Astrocyte (in vitro differentiated cells and primary cell): Measurements from ENCODE around the gene SPOCK2. TPM values are rescaled to one million over a fixed set of nuclear protein-coding genes. Genes with fewer than 3 reads are reported as not detected.

Experiments used
- DNase-seq: peaks from one replicate; pipeline ENCODE4 v3.0.0-alpha.2; 2010; ENCODE audit warnings: low read depth
- FAIRE-seq: peaks from 2 replicates; lab custom pipeline; 2011; peaks lifted over from hg19 to GRCh38; lab: Jason Lieb, UNC
- H2AFZ ChIP-seq: 2 replicates; pipeline ENCODE4 v1.6.0; 2012; ENCODE audit warnings: low read depth, low read length, inconsistent platforms
- H3K27ac ChIP-seq: 2 replicates; pipeline ENCODE4 v1.5.1; 2011; ENCODE audit warnings: low read depth, low read length, inconsistent platforms
- H3K27me3 ChIP-seq: 2 replicates; pipeline ENCODE4 v1.6.0; 2011; ENCODE audit warnings: low read length, inconsistent platforms; ENCODE audit not compliant: insufficient read depth
- H3K36me3 ChIP-seq: 2 replicates; pipeline ENCODE4 v1.5.1; 2011; ENCODE audit warnings: low read length, inconsistent platforms; ENCODE audit not compliant: insufficient read depth
- H3K4me1 ChIP-seq: 2 replicates; pipeline ENCODE4 v1.5.1; 2011; ENCODE audit warnings: low read length, inconsistent platforms; ENCODE audit not compliant: insufficient read depth
- H3K4me2 ChIP-seq: 2 replicates; pipeline ENCODE4 v1.6.0; 2012; ENCODE audit warnings: low read length, inconsistent platforms
- H3K4me3 ChIP-seq: 2 replicates; pipeline ENCODE4 v1.5.1; 2011; ENCODE audit warnings: low read depth, mild to moderate bottlenecking, low read length, inconsistent platforms; ENCODE audit not compliant: insufficient read depth
- H3K79me2 ChIP-seq: 2 replicates; pipeline ENCODE4 v1.6.0; 2012; ENCODE audit warnings: mild to moderate bottlenecking, low read length, inconsistent platforms; ENCODE audit not compliant: insufficient read depth
- H3K9ac ChIP-seq: 2 replicates; pipeline ENCODE4 v1.6.0; 2012; ENCODE audit warnings: mild to moderate bottlenecking, low read length, inconsistent platforms
- H3K9me3 ChIP-seq: 2 replicates; pipeline ENCODE4 v1.5.1; 2012; ENCODE audit warnings: low read depth, mild to moderate bottlenecking, low read length, inconsistent platforms; ENCODE audit not compliant: insufficient read depth
- H4K20me1 ChIP-seq: 2 replicates; pipeline ENCODE4 v1.6.0; 2012; ENCODE audit warnings: low read length, inconsistent platforms; ENCODE audit not compliant: insufficient read depth
- H3K27ac Mint-ChIP-seq: one replicate; pipeline ENCODE4 v1.8.0; 2021; ENCODE audit warnings: mild to moderate bottlenecking, mixed read lengths; ENCODE audit not compliant: unreplicated experiment
- H3K27me3 Mint-ChIP-seq: one replicate; pipeline ENCODE4 v1.8.0; 2021; ENCODE audit warnings: low read depth, mixed read lengths; ENCODE audit not compliant: unreplicated experiment
- H3K36me3 Mint-ChIP-seq: one replicate; pipeline ENCODE4 v1.8.0; 2021; ENCODE audit warnings: low read depth, mixed read lengths; ENCODE audit not compliant: unreplicated experiment
- H3K4me1 Mint-ChIP-seq: one replicate; pipeline ENCODE4 v1.8.0; 2021; ENCODE audit warnings: low read depth, mixed read lengths; ENCODE audit not compliant: unreplicated experiment
- H3K4me3 Mint-ChIP-seq: one replicate; pipeline ENCODE4 v1.8.0; 2021; ENCODE audit warnings: mild to moderate bottlenecking, moderate library complexity, mixed read lengths; ENCODE audit not compliant: unreplicated experiment
- H3K9me3 Mint-ChIP-seq: one replicate; pipeline ENCODE4 v1.8.0; 2021; ENCODE audit warnings: mild to moderate bottlenecking, mixed read lengths; ENCODE audit not compliant: unreplicated experiment
- CTCF ChIP-seq: IDR thresholded peaks from 2 replicates; pipeline ENCODE4 v1.5.1; 2011; ENCODE audit warnings: low read depth, mild to moderate bottlenecking, inconsistent platforms, low read length, moderate library complexity; ENCODE audit not compliant: insufficient read depth
- EZH2 ChIP-seq: IDR thresholded peaks from 2 replicates; pipeline ENCODE4 v1.6.1; 2012; ENCODE audit warnings: mild to moderate bottlenecking, low read length, inconsistent platforms; ENCODE audit not compliant: insufficient read depth
- total RNA-seq: library from RNA; stranded (reverse); gene quantifications from 2 replicates; pipeline ENCODE4 v1.2.1, GENCODE V29; 2021

Gene SPOCK2
- total RNA-seq, 1 donor from 2014 or later = 0.89 TPM

- Mint-ChIP-seq H3K27ac (no peak overlapping the region), H3K4me3 (no peak overlapping the region), H3K4me1 (peaks cover 12% of the 10 kb centered on the region), H3K27me3 (peaks cover 22% of the 10 kb centered on the region), H3K36me3 (peaks cover 5% of the 10 kb centered on the region), H3K9me3 (peaks cover 3% of the 10 kb centered on the region)
- Histone ChIP-seq H3K9ac (no peak overlapping the region), H3K4me2 (no peak overlapping the region), H3K4me3 (no peak overlapping the region), H3K27ac (no peak overlapping the region), H2AFZ (no peak overlapping the region), H3K27me3 (peaks cover 19% of the 10 kb centered on the region), H3K4me1 (peaks cover 3% of the 10 kb centered on the region), H3K36me3 (no peaks in the 10 kb centered on the region), H3K79me2 (no peaks in the 10 kb centered on the region), H3K9me3 (no peaks in the 10 kb centered on the region), H4K20me1 (no peaks in the 10 kb centered on the region)
- TF ChIP-seq EZH2 (no peak), CTCF (no peak)
- FAIRE-seq (no peak), DNase-seq (no peak)
Observed at GRCh38 chr10:72072639-72073038, 15.7 kb downstream of the SPOCK2 start.

GRCh38 chr10:72072046-72072445 is 16.3 kb downstream of the SPOCK2 start:
- Mint-ChIP-seq H3K27ac (no peak overlapping the region), H3K27me3 (peaks cover 22% of the 10 kb centered on the region), H3K4me1 (peaks cover 12% of the 10 kb centered on the region), H3K4me3 (no peak overlapping the region), H3K9me3 (peaks cover 3% of the 10 kb centered on the region), H3K36me3 (peaks cover 5% of the 10 kb centered on the region)
- FAIRE-seq (no peak), DNase-seq (no peak)
- no peaks in the 10 kb centered on the region for H3K9me3 ChIP-seq
- no peak for TF ChIP-seq EZH2
- no peak for TF ChIP-seq CTCF
- no peaks in the 10 kb centered on the region for H3K36me3 ChIP-seq
- H2AFZ ChIP-seq = no peak overlapping the region
- H3K4me3 ChIP-seq = no peak overlapping the region
- no peak overlapping the region for H3K9ac ChIP-seq
- peaks cover 3% of the 10 kb centered on the region for H3K4me1 ChIP-seq
- H3K79me2 ChIP-seq = no peaks in the 10 kb centered on the region
- H3K4me2 ChIP-seq = no peak overlapping the region
- no peak overlapping the region for H3K27ac ChIP-seq
- H4K20me1 ChIP-seq = no peaks in the 10 kb centered on the region
- peaks cover 20% of the 10 kb centered on the region for H3K27me3 ChIP-seq

- H3K27ac ChIP-seq = no peak overlapping the region
Observed at GRCh38 chr10:72069751-72070526, 18.4 kb downstream of the SPOCK2 start.

More at GRCh38 chr10:72069751-72070526, 18.4 kb downstream of the SPOCK2 start:
- Histone ChIP-seq H3K9ac (no peak overlapping the region), H3K79me2 (no peaks in the 10 kb centered on the region), H3K4me1 (peaks cover 3% of the 10 kb centered on the region), H2AFZ (no peak overlapping the region), H3K9me3 (no peaks in the 10 kb centered on the region), H4K20me1 (no peaks in the 10 kb centered on the region), H3K27me3 (peaks cover 17% of the 10 kb centered on the region), H3K4me3 (no peak overlapping the region), H3K4me2 (no peak overlapping the region), H3K36me3 (no peaks in the 10 kb centered on the region)
- Mint-ChIP-seq H3K36me3 (peaks cover 5% of the 10 kb centered on the region), H3K9me3 (peaks cover 3% of the 10 kb centered on the region), H3K4me3 (no peak overlapping the region), H3K27me3 (peaks cover 25% of the 10 kb centered on the region), H3K27ac (no peak overlapping the region), H3K4me1 (peaks cover 12% of the 10 kb centered on the region)
- no peak for DNase-seq
- TF ChIP-seq EZH2 (no peak), CTCF (no peak)
- FAIRE-seq = no peak
